ENCODE results near the gene TM7SF3. TPM values are rescaled to one million over a fixed set of nuclear protein-coding genes. Genes with fewer than 3 reads are reported as not detected.

Gene TM7SF3
- total RNA-seq, 4 donors from 2014 or later: 67.2 to 142 (median 124) TPM

GRCh38 chr12:27006797-27007467 is 7.3 kb downstream of the TM7SF3 start:
- WGBS: 89% methylated on average over 2 of the region's 2 CpGs
- TF ChIP-seq POLR2A (IDR thresholded peaks at IDR 0.05): no peak
- TF ChIP-seq CTCF (IDR thresholded peaks at IDR 0.05): no peak
- TF ChIP-seq POLR2AphosphoS5 (IDR thresholded peaks at IDR 0.05): no peak
- no peak for TF ChIP-seq EP300 (IDR thresholded peaks at IDR 0.05)

GRCh38 chr12:27005495-27005894 is 8.7 kb downstream of the TM7SF3 start:
- Histone ChIP-seq H3K4me1 (peaks cover 5% of the 10 kb centered on the region), H3K27ac (no peak overlapping the region), H3K4me3 (no peak overlapping the region), H3K36me3 (peaks cover under 1% of the 10 kb centered on the region), H3K9me3 (no peaks in the 10 kb centered on the region), H3K27me3 (no peaks in the 10 kb centered on the region)
- 87% methylated on average over 2 of the region's 2 CpGs for WGBS
- TF ChIP-seq POLR2AphosphoS5 (IDR thresholded peaks at IDR 0.05) (no peak), POLR2A (IDR thresholded peaks at IDR 0.05) (no peak), EP300 (IDR thresholded peaks at IDR 0.05) (no peak), CTCF (IDR thresholded peaks at IDR 0.05) (no peak)
- no peak for DNase-seq (ENCODE audit: low spot score in 2 of 2)

More at GRCh38 chr12:27006797-27007467, 7.3 kb downstream of the TM7SF3 start:
- Histone ChIP-seq H3K27me3 (no peaks in the 10 kb centered on the region), H3K27ac (no peak overlapping the region), H3K9me3 (no peaks in the 10 kb centered on the region), H3K36me3 (no peaks in the 10 kb centered on the region), H3K4me3 (no peak overlapping the region), H3K4me1 (peaks cover 12% of the 10 kb centered on the region)
- DNase-seq (ENCODE audit: low spot score in 2 of 2): no peak

GRCh38 chr12:27003421-27004381 is 10.5 kb downstream of the TM7SF3 start:
- no peak overlapping the region for H3K27ac ChIP-seq
- no peak overlapping the region for H3K4me3 ChIP-seq
- H3K27me3 ChIP-seq: no peaks in the 10 kb centered on the region
- H3K36me3 ChIP-seq: peaks cover 6% of the 10 kb centered on the region
- H3K9me3 ChIP-seq: no peaks in the 10 kb centered on the region
- no peak for DNase-seq (ENCODE audit: low spot score in 2 of 2)
- 79% methylated on average over 6 of the region's 6 CpGs for WGBS
- peaks cover 5% of the 10 kb centered on the region for H3K4me1 ChIP-seq
- TF ChIP-seq POLR2A (IDR thresholded peaks at IDR 0.05) (no peak), CTCF (IDR thresholded peaks at IDR 0.05) (no peak), POLR2AphosphoS5 (IDR thresholded peaks at IDR 0.05) (no peak), EP300 (IDR thresholded peaks at IDR 0.05) (no peak)

GRCh38 chr12:27002141-27002540 is 12.0 kb downstream of the TM7SF3 start:
- H3K4me3 ChIP-seq: no peak overlapping the region
- TF ChIP-seq POLR2A (IDR thresholded peaks at IDR 0.05) (no peak), EP300 (IDR thresholded peaks at IDR 0.05) (no peak), POLR2AphosphoS5 (IDR thresholded peaks at IDR 0.05) (no peak), CTCF (IDR thresholded peaks at IDR 0.05) (no peak)
- no peaks in the 10 kb centered on the region for H3K27me3 ChIP-seq
- H3K27ac ChIP-seq: no peak overlapping the region
- peaks cover 5% of the 10 kb centered on the region for H3K4me1 ChIP-seq
- peaks cover 16% of the 10 kb centered on the region for H3K36me3 ChIP-seq
- H3K9me3 ChIP-seq: no peaks in the 10 kb centered on the region
- DNase-seq (ENCODE audit: low spot score in 2 of 2): no peak
- 73% methylated on average over 5 of the region's 5 CpGs for WGBS

GRCh38 chr12:27001663-27002062 is 12.5 kb downstream of the TM7SF3 start:
- Histone ChIP-seq H3K27ac (no peak overlapping the region), H3K27me3 (no peaks in the 10 kb centered on the region), H3K4me3 (no peak overlapping the region), H3K4me1 (peaks cover 5% of the 10 kb centered on the region), H3K9me3 (no peaks in the 10 kb centered on the region), H3K36me3 (peaks cover 16% of the 10 kb centered on the region)
- no peak for TF ChIP-seq POLR2AphosphoS5 (IDR thresholded peaks at IDR 0.05)
- TF ChIP-seq EP300 (IDR thresholded peaks at IDR 0.05): no peak
- no peak for TF ChIP-seq POLR2A (IDR thresholded peaks at IDR 0.05)
- TF ChIP-seq CTCF (IDR thresholded peaks at IDR 0.05): no peak
- WGBS: 80% methylated on average over 5 of the region's 5 CpGs
- DNase-seq (ENCODE audit: low spot score in 2 of 2): no peak
